D721Med (cell line): ENCODE data around the gene COBL.

Experiments used
- DNase-seq: peaks from one replicate; pipeline ENCODE4 v3.0.0; 2011; ENCODE audit warnings: low spot score; ENCODE audit not compliant: insufficient read length
- FAIRE-seq: peaks from 2 replicates; lab custom pipeline; 2011; peaks lifted over from hg19 to GRCh38; lab: Jason Lieb, UNC
- CTCF ChIP-seq: IDR thresholded peaks from 2 replicates; pipeline ENCODE4 v1.5.1; 2012; ENCODE audit warnings: mild to moderate bottlenecking, control low read depth; ENCODE audit not compliant: insufficient read depth; ENCODE audit errors: missing control alignments

COBL gene

DNA sequence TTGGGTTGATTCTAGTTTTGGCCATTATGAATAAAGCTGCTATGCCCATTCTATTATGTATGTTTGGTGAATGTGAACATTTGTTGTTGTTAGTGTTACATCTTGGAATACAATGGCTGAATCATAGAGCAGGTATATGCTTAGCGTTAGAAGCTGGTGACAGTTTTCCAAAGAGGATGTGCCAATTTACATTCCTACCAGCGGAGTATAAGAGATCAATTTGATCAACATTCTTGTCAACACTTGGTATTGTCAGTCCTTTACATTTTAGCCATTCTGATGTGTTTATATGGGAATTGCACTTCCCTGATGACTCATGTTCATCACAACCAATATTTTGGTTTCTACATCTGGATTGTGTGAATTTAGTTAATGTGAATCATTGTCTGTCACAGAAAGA lies 37.8 kb upstream of the COBL start:
- no peak for DNase-seq
- TF ChIP-seq CTCF, result no peak
- no peak for FAIRE-seq

- no peak for TF ChIP-seq CTCF
- DNase-seq (no peak), FAIRE-seq (no peak)
These were observed 35.8 kb upstream of the COBL start for GRCh38 chr7:51352174-51353100.

DNA sequence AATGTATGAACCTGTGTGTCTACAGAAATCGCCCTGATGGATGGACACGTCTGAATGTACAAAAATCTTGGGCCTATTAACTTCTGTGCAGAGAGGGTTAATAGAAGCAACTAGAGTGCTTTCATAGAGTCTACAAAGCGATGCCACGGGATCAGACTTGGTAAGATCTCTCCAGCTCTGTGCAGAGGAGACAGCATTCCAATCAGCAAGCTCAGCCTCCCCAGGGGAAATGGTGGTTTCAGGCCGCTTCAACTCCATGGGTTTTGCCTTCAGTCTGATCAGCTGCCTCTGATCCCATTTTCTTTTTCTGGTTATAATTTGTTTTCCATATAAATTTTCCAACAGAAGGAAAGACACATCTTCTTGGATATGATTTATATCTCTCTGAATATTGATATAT lies 35.1 kb upstream of the COBL start:
- TF ChIP-seq CTCF, result no peak
- no peak for DNase-seq
- FAIRE-seq, result no peak

GRCh38 chr7:51350546-51350896 lies 33.9 kb upstream of the COBL start:
- TF ChIP-seq CTCF, result no peak
- DNase-seq (no peak), FAIRE-seq (no peak)

GRCh38 chr7:51349820-51350545 lies 33.4 kb upstream of the COBL start:
- DNase-seq (no peak), FAIRE-seq (no peak)
- TF ChIP-seq CTCF, result no peak

DNA sequence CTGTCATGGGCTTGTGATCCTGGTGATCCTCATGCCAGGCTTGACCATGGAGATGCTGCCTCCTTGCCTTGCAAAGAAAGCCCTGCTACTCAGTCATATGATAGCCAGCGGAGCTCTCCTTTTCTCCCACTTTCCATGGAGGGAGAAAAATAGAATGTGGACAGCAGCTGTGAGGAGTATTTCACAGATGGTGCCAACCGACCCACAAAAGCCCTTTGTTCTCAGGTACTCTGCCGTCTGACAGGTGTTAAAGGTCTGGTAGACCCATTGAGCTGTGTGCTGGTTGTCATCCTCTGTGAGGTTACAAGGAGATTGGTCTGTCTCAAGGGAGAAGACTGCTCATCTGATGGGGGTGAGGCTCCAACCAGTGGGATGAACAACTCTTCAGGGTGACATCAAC lies 29.5 kb upstream of the COBL start:
- DNase-seq (no peak), FAIRE-seq (no peak)
- TF ChIP-seq CTCF, result no peak
